C4-2B (cell line): ENCODE data around the gene RNF5.

Source experiments
- H3K27ac ChIP-seq: fragments of 450-650 bp; 2 replicates; pipeline ENCODE4 v1.5.1; 2017
- ZFX ChIP-seq: fragments of 450-650 bp; IDR thresholded peaks from 2 replicates; pipeline ENCODE4 v1.6.1; 2017
- TF ChIP-seq, protein P1 (sequence below): fragments of 450-650 bp; conservative IDR thresholded peaks from 2 replicates; pipeline ENCODE4 v1.5.1; 2017; ENCODE audit warnings: mild to moderate bottlenecking

Gene RNF5

DNA sequence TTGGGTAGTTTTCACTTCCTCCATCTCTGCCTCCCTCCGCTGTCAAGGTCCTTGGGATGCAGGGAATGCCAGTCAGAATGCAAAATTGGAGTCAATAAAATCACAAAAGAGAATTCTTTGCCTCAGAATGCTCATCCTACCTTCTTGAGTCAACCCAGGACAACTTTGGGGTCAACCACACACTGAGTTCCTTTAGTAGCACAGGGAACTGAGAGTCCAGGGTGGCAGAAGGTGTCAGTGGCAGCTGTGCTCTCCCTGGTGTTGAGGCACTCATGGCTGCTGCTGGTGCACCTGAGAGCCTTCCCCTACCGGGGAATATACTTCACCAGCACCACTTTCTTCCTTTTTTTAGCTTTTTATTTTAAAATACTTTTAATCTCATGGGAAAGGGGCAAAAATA, 46.5 kb downstream of the RNF5 start:
- TF ChIP-seq ZFX = no peak
- TF ChIP-seq, protein P1, sequence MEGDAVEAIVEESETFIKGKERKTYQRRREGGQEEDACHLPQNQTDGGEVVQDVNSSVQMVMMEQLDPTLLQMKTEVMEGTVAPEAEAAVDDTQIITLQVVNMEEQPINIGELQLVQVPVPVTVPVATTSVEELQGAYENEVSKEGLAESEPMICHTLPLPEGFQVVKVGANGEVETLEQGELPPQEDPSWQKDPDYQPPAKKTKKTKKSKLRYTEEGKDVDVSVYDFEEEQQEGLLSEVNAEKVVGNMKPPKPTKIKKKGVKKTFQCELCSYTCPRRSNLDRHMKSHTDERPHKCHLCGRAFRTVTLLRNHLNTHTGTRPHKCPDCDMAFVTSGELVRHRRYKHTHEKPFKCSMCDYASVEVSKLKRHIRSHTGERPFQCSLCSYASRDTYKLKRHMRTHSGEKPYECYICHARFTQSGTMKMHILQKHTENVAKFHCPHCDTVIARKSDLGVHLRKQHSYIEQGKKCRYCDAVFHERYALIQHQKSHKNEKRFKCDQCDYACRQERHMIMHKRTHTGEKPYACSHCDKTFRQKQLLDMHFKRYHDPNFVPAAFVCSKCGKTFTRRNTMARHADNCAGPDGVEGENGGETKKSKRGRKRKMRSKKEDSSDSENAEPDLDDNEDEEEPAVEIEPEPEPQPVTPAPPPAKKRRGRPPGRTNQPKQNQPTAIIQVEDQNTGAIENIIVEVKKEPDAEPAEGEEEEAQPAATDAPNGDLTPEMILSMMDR = no peak
- H3K27ac ChIP-seq = no peak overlapping the region

DNA sequence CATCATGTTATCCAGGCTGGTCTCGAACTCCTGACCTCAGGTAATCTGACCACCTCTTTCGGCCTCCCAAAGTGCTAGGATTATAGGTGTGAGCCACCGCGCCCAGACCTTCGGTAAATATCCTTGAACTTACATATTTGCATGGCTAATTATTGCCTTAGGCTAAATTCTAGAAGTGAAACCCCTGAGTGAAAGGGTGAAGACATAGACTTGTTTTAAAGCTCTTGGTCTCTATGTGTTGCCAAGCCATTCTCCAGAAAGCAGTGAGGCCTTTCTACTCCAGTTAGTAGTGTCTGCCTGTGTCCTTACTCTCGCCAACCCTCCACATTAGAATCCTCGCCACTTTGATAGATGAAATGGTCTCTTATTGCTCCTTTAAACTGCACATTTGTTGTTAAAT, 48.2 kb downstream of the RNF5 start:
- TF ChIP-seq, protein P1 = no peak
- TF ChIP-seq ZFX = no peak
- H3K27ac ChIP-seq = no peak overlapping the region
